ENCODE data around the gene APOF. TPM values are rescaled to one million over a fixed set of nuclear protein-coding genes. Genes with fewer than 3 reads are reported as not detected.

Gene APOF
- total RNA-seq, 1 donor = not detected

DNA sequence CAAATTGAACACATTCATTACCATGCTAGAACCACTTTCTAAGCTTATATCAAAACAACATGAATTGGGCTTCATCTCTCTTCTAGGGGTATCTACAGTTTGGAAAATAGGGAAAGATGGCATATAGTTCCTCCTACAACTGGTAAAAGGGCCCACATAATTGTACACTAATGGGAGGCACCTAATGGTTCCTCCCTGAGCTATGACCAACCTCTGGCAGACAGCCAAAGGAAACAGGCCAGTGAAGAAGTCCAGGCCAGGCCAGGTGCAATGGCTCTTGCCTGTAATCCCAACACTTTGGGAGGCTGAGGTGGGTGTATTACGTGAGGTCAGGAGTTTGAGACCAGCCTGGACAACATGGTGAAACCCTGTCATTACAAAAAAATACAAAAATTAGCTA, 23.2 kb upstream of the APOF start:
- Histone ChIP-seq H4K20me1 (ENCODE audit: insufficient read depth, low read length) (no peaks in the 10 kb centered on the region), H3K9me3 (ENCODE audit: low read depth, low read length) (no peaks in the 10 kb centered on the region), H3K4me1 (ENCODE audit: insufficient read depth, low read length) (peaks cover 15% of the 10 kb centered on the region), H3K4me3 (ENCODE audit: insufficient read depth, low read length) (no peak overlapping the region), H3K79me2 (ENCODE audit: insufficient read depth, low read length) (no peaks in the 10 kb centered on the region), H3K27me3 (ENCODE audit: insufficient read depth, low read length) (peaks cover 7% of the 10 kb centered on the region), H2AFZ (ENCODE audit: low read length) (no peak overlapping the region), H3K27ac (ENCODE audit: low read depth, low read length) (no peak overlapping the region), H3K4me2 (ENCODE audit: insufficient read depth, low read length) (no peak overlapping the region), H3K36me3 (ENCODE audit: insufficient read depth, low read length) (no peaks in the 10 kb centered on the region)
- TF ChIP-seq, protein P1, sequence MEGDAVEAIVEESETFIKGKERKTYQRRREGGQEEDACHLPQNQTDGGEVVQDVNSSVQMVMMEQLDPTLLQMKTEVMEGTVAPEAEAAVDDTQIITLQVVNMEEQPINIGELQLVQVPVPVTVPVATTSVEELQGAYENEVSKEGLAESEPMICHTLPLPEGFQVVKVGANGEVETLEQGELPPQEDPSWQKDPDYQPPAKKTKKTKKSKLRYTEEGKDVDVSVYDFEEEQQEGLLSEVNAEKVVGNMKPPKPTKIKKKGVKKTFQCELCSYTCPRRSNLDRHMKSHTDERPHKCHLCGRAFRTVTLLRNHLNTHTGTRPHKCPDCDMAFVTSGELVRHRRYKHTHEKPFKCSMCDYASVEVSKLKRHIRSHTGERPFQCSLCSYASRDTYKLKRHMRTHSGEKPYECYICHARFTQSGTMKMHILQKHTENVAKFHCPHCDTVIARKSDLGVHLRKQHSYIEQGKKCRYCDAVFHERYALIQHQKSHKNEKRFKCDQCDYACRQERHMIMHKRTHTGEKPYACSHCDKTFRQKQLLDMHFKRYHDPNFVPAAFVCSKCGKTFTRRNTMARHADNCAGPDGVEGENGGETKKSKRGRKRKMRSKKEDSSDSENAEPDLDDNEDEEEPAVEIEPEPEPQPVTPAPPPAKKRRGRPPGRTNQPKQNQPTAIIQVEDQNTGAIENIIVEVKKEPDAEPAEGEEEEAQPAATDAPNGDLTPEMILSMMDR (IDR thresholded peaks at IDR 0.05; ENCODE audit: extremely low read depth, low read depth, low read length) = no peak
- no peak for DNase-seq (ENCODE audit: insufficient read length, low spot score, missing footprints)

DNA sequence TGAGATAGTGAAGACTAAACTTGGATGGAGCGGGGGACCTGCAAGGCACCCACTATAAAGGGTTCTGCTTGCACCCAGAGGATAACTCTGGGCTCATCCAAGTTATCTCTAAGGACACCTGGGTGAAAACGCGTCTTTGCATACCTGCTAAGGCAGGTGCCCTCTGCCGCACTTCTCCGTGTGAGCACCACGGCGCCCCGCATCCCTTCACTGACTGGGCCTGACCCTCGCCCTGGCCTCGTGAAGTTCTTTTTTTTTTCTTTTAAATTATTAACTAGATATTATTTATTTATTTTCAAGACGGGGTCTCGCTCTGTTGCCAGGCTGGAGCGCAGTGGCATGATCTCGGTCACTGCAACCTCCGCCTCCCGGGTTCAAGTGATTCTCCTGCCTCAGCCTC, 20.0 kb upstream of the APOF start:
- H3K4me1 ChIP-seq (ENCODE audit: insufficient read depth, low read length) = peaks cover 14% of the 10 kb centered on the region
- no peak overlapping the region for H3K27ac ChIP-seq (ENCODE audit: low read depth, low read length)
- H2AFZ ChIP-seq (ENCODE audit: low read length) = no peak overlapping the region
- no peak for DNase-seq (ENCODE audit: insufficient read length, low spot score, missing footprints)
- TF ChIP-seq, protein P1 (IDR thresholded peaks at IDR 0.05; ENCODE audit: extremely low read depth, low read depth, low read length) = no peak
- H3K9me3 ChIP-seq (ENCODE audit: low read depth, low read length) = no peaks in the 10 kb centered on the region
- no peak overlapping the region for H3K4me2 ChIP-seq (ENCODE audit: insufficient read depth, low read length)
- peaks cover 7% of the 10 kb centered on the region for H3K27me3 ChIP-seq (ENCODE audit: insufficient read depth, low read length)
- no peaks in the 10 kb centered on the region for H4K20me1 ChIP-seq (ENCODE audit: insufficient read depth, low read length)
- H3K4me3 ChIP-seq (ENCODE audit: insufficient read depth, low read length) = no peak overlapping the region
- H3K79me2 ChIP-seq (ENCODE audit: insufficient read depth, low read length) = no peaks in the 10 kb centered on the region
- H3K36me3 ChIP-seq (ENCODE audit: insufficient read depth, low read length) = no peaks in the 10 kb centered on the region

DNA sequence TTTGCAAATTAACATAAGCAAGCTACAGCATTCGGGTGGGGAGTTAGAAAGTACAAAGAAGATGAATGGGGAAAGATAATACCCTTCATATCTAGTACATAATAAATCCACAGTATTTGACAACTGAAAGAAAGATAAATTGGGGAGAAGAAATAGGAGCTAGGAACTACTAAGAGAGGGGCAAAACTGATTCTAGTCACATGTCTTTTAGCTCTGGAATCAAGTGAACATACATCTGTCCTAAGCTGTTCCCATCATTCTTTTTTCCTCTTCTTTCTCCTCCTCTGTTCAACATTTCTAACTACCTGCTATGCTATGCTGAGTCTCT, 15.3 kb upstream of the APOF start:
- H4K20me1 ChIP-seq (ENCODE audit: insufficient read depth, low read length) = no peaks in the 10 kb centered on the region
- no peak overlapping the region for H3K27ac ChIP-seq (ENCODE audit: low read depth, low read length)
- H3K27me3 ChIP-seq (ENCODE audit: insufficient read depth, low read length) = peaks cover under 1% of the 10 kb centered on the region
- H3K4me1 ChIP-seq (ENCODE audit: insufficient read depth, low read length) = no peaks in the 10 kb centered on the region
- no peaks in the 10 kb centered on the region for H3K79me2 ChIP-seq (ENCODE audit: insufficient read depth, low read length)
- no peaks in the 10 kb centered on the region for H3K9me3 ChIP-seq (ENCODE audit: low read depth, low read length)
- no peak for DNase-seq (ENCODE audit: insufficient read length, low spot score, missing footprints)
- TF ChIP-seq, protein P1 (IDR thresholded peaks at IDR 0.05; ENCODE audit: extremely low read depth, low read depth, low read length) = no peak
- peak overlapping the region; percentile 41 for H2AFZ ChIP-seq (ENCODE audit: low read length)
- no peaks in the 10 kb centered on the region for H3K36me3 ChIP-seq (ENCODE audit: insufficient read depth, low read length)
- no peak overlapping the region for H3K4me2 ChIP-seq (ENCODE audit: insufficient read depth, low read length)
- no peak overlapping the region for H3K4me3 ChIP-seq (ENCODE audit: insufficient read depth, low read length)

DNA sequence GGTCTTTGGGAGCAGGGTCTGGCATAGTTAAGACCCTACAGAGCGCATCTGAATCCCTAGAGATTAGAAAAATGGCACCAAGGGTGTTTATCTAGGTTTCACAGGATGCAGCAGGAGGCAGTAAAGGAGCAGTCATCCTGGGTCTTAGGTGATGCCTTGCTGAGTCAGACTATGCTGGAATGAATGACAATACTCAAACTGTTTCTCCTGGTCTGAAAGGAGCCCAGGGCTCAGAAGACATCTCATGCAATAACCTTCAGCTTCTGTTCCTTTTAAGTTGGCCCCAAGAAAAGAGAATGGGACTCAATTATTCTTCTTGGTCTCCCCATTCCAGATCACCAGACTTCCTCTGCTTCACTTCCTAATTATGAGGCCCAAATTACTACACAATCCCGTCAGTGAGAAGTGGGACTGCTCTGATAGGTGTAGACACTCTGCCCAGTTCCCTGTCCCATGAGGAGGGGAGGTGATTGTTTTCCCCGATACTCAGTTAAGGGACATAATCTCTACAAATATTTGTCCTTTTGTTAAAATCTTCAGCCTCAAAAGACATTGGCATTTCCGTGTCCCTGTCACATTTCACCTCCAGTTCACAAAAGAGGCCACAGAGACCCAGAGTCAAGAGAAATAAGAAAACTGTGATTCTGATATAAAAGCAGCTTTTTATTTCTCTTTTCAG, 14.8 kb upstream of the APOF start:
- no peaks in the 10 kb centered on the region for H3K9me3 ChIP-seq (ENCODE audit: low read depth, low read length)
- no peaks in the 10 kb centered on the region for H3K79me2 ChIP-seq (ENCODE audit: insufficient read depth, low read length)
- no peaks in the 10 kb centered on the region for H3K36me3 ChIP-seq (ENCODE audit: insufficient read depth, low read length)
- H2AFZ ChIP-seq (ENCODE audit: low read length) = peak overlapping the region; percentile 41
- no peaks in the 10 kb centered on the region for H3K27me3 ChIP-seq (ENCODE audit: insufficient read depth, low read length)
- H4K20me1 ChIP-seq (ENCODE audit: insufficient read depth, low read length) = no peaks in the 10 kb centered on the region
- H3K4me2 ChIP-seq (ENCODE audit: insufficient read depth, low read length) = no peak overlapping the region
- H3K4me1 ChIP-seq (ENCODE audit: insufficient read depth, low read length) = no peaks in the 10 kb centered on the region
- H3K27ac ChIP-seq (ENCODE audit: low read depth, low read length) = no peak overlapping the region
- no peak for DNase-seq (ENCODE audit: insufficient read length, low spot score, missing footprints)
- TF ChIP-seq, protein P1 (IDR thresholded peaks at IDR 0.05; ENCODE audit: extremely low read depth, low read depth, low read length) = peak; percentile 34
- no peak overlapping the region for H3K4me3 ChIP-seq (ENCODE audit: insufficient read depth, low read length)

All from osteoblast (primary cell).